ACC112 (cell line): Measurements from ENCODE around the gene BCL2.

Experiments used
- H2AFZ ChIP-seq: fragments of 200-600 bp; sonication (generic); one replicate; pipeline ENCODE4 v1.6.0; 2017; ENCODE audit warnings: antibody characterized with exemption, low read length; ENCODE audit not compliant: unreplicated experiment
- H3K27ac ChIP-seq: fragments of 200-600 bp; sonication (generic); 2 replicates; pipeline ENCODE4 v1.5.1; 2014; ENCODE audit warnings: low read depth, mild to moderate bottlenecking, antibody characterized with exemption, low read length, moderate library complexity
- H3K27me3 ChIP-seq: fragments of 200-600 bp; sonication (generic); 2 replicates; pipeline ENCODE4 v1.6.1; 2014; ENCODE audit warnings: mild to moderate bottlenecking, antibody characterized with exemption, low read length, moderate library complexity, mixed read lengths; ENCODE audit not compliant: insufficient read depth
- H3K36me3 ChIP-seq: fragments of 200-600 bp; sonication (generic); 2 replicates; pipeline ENCODE4 v1.6.1; 2016; ENCODE audit warnings: mild to moderate bottlenecking, antibody characterized with exemption, low read length, moderate library complexity, mixed read lengths; ENCODE audit not compliant: insufficient read depth
- H3K4me1 ChIP-seq: fragments of 200-600 bp; sonication (generic); one replicate; pipeline ENCODE4 v1.6.1; 2016; ENCODE audit warnings: low read length, mixed read lengths; ENCODE audit not compliant: insufficient read depth, unreplicated experiment, control insufficient read depth
- H3K4me3 ChIP-seq: fragments of 200-600 bp; sonication (generic); 2 replicates; pipeline ENCODE4 v1.5.1; 2014; ENCODE audit warnings: mild to moderate bottlenecking, low read depth, low read length
- H3K79me2 ChIP-seq: fragments of 200-600 bp; sonication (generic); one replicate; pipeline ENCODE4 v1.6.0; 2016; ENCODE audit warnings: low read length; ENCODE audit not compliant: control insufficient read depth, unreplicated experiment, insufficient read depth

Gene BCL2

DNA sequence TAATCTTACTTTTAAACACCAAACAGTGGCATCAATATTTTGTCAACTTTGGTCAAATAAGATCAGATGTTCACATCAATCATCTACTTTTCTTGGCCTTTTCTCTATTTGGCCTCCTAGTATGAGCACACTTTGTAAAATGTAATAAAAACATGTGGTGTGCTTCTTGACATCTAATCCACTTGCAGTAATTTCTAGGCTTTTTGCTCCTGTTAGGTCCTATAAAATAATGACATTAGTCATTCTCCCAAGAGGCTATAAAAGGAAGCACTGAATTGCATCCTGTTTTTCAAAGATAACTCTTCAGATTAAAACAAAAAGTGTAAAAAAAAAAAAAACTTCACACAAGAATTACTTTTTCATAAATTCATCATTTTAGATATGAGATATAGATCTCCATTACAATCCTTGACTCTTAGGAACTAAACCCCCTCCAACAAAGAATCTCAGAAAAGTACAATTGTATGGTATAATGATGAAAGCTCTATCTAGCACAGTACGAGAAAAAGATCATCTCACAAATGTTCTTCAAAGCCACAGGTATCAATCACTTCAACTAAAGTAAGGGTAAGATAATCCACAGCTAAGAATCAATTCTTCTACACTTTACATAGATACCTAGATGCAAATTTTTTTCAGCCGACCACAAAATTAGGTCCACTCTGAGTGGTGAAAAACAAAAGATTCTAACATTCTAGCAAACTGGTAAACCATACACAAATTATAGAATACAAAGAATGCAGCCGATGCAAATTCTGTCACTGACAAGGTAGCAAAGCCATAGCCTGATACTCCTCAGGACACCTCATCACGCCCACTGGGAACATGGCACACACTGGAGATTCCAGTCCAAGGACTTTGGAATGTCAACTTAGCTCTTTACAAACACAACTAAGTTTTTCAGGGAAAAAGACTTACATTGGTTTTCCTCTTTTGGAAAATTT, 2.7 kb downstream of the BCL2 start:
- Histone ChIP-seq H3K79me2 (no peaks in the 10 kb centered on the region), H3K4me3 (peak overlapping the region; percentile 23; the same call in 1 of the 2 replicates), H3K4me1 (peaks cover 18% of the 10 kb centered on the region)

DNA sequence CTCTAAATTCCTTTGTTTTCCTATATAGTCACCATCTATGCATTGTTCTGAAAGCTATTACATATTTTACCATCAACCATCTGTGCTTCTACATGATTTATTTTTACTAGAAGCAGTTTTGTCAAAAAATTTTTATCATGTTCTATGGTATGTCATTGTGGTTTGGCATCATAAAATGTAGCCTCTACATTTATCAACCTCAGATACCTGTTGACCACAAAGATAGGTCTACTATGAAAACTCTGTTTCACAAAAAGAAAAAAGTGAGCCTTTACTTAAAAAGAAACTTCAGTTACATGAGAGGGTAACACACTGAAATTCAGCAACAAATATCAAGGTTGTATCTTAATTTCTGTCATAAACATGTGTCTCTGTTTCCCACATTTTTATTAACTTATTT, 3.7 kb downstream of the BCL2 start:
- H3K4me3 ChIP-seq = no peak overlapping the region
- H3K27ac ChIP-seq = no peak overlapping the region
- no peaks in the 10 kb centered on the region for H3K36me3 ChIP-seq
- H3K79me2 ChIP-seq = no peaks in the 10 kb centered on the region
- H3K27me3 ChIP-seq = peaks cover 55% of the 10 kb centered on the region
- H3K4me1 ChIP-seq = peaks cover 18% of the 10 kb centered on the region
- H2AFZ ChIP-seq = no peak overlapping the region

More for the DNA sequence above, 2.7 kb downstream of the BCL2 start:
- H3K27me3 ChIP-seq = peaks cover 55% of the 10 kb centered on the region
- H3K36me3 ChIP-seq = no peaks in the 10 kb centered on the region
- no peak overlapping the region for H2AFZ ChIP-seq
- no peak overlapping the region for H3K27ac ChIP-seq

DNA sequence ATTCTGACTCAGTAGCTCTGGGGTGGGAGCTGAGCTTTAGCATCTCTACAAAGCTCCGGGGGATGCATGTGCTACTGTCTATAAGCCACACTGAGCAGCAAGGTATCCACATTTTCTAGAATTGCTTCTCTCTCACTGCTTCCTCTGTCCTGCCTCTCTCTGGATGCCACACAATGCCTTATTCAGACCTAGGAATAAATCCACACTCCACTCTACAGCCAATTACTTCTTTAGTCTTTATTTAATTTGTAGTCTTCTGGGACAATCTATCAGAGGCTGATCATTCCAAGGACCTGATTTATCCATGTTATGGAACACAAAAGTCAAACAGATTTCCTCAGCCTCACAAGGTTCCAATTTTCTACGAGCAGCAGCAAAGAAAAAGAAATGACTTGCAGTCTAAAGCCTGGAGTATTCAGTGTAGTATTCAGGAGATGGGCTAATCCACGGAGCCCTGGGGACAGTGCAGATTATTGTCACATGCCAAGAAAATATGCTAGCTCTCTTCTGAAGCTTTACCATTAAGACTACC, 4.4 kb downstream of the BCL2 start:
- H3K27me3 ChIP-seq = peaks cover 55% of the 10 kb centered on the region
- H2AFZ ChIP-seq = no peak overlapping the region
- no peak overlapping the region for H3K4me3 ChIP-seq
- H3K27ac ChIP-seq = no peak overlapping the region
- peaks cover 18% of the 10 kb centered on the region for H3K4me1 ChIP-seq
- no peaks in the 10 kb centered on the region for H3K79me2 ChIP-seq
- no peaks in the 10 kb centered on the region for H3K36me3 ChIP-seq

DNA sequence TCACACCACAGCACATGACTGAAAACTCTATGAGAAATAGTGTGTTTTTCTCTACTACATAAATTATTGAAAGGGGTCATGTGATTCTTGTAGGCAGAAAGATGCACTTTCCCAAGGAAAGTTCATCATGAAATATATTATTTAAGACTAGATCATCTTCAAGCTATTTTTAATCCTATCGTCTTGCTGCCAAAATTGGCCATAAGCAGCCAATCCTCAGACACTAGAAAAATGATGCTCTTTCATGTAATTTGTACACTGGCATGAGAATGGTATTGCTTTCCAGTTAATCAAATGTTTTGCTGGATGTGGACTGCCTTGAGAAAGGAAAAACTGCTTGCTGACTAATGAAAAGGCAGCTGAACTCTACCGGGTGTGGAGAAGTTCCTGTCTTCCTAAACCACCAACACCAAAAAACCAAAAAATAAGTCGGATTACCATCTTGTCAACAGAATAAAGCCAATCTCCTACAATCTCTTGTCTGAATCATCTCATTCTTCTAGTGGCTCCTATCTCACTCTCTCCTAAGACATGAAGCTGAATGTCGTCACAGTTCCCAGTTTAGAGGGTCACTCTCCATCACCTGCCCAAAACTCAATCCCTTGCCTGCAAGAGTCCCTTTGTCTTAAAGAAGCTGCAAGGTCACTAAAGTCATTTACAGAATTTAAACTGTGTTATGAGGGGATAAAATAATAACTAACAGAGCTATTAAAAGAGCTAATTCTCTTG, 5.3 kb downstream of the BCL2 start:
- no peaks in the 10 kb centered on the region for H3K36me3 ChIP-seq
- H2AFZ ChIP-seq = no peak overlapping the region
- H3K4me3 ChIP-seq = no peak overlapping the region
- peaks cover 18% of the 10 kb centered on the region for H3K4me1 ChIP-seq
- peaks cover 55% of the 10 kb centered on the region for H3K27me3 ChIP-seq
- H3K27ac ChIP-seq = no peak overlapping the region
- no peaks in the 10 kb centered on the region for H3K79me2 ChIP-seq

DNA sequence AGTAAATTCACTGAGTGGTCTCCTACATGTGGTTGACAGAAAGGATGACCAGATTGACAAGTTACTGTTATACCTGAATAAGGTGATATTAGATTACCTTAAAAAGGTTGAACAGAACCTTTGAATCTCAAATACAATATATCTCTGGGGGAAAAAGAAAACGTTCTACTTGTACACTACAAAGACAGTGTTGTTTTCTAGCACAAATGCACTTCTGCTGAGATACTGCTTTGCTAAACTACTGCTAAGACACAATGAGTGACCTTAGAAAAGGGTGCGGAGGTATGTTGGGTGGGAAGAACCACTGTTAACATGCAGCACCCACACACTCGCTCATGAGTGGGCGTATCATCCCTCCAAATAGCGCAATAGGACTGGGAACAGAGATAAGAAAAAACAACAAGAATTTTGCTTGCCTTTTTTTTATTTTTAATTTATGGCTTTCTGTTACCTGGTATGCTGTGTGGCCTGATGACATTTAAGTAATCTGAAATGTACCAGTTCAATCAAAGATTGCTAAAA, 6.1 kb downstream of the BCL2 start:
- Histone ChIP-seq H3K79me2 (no peaks in the 10 kb centered on the region), H2AFZ (no peak overlapping the region), H3K4me3 (no peak overlapping the region), H3K27ac (no peak overlapping the region), H3K4me1 (peaks cover 18% of the 10 kb centered on the region), H3K36me3 (no peaks in the 10 kb centered on the region), H3K27me3 (peaks cover 50% of the 10 kb centered on the region)

DNA sequence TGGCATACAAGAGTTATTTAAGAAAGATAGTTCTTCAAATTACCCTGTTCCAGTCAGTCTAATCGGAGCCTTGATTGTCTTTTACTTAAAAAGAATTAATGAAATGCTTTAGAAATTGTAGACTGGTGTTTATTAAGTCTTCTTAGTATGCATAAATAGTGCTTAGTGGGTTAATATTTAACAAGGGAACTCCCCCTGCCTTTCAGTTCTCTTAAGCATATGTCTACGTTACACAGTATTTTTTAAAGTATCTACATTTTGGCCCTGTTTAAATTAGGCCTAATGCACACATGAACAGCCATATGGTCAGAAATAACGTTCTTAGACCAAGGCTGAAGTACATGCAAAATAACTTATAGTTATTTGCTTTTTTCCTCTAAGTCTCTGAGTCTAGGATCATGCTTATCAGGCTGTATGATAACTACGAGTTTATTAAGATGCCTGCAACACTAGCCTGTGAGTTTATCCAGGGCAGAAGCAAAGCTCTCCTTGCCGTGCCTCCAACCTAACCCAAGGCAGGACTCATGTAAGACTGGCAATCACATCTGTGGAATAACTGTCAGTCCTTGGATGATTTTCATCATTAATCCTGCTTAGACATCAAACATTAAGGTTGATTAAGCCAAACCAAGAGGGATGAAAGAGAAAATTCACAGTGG, 6.7 kb downstream of the BCL2 start:
- H3K79me2 ChIP-seq = no peaks in the 10 kb centered on the region
- no peak overlapping the region for H3K4me3 ChIP-seq
- H3K36me3 ChIP-seq = no peaks in the 10 kb centered on the region
- H2AFZ ChIP-seq = no peak overlapping the region
- H3K27me3 ChIP-seq = peaks cover 44% of the 10 kb centered on the region
- H3K27ac ChIP-seq = no peak overlapping the region
- peaks cover 15% of the 10 kb centered on the region for H3K4me1 ChIP-seq

DNA sequence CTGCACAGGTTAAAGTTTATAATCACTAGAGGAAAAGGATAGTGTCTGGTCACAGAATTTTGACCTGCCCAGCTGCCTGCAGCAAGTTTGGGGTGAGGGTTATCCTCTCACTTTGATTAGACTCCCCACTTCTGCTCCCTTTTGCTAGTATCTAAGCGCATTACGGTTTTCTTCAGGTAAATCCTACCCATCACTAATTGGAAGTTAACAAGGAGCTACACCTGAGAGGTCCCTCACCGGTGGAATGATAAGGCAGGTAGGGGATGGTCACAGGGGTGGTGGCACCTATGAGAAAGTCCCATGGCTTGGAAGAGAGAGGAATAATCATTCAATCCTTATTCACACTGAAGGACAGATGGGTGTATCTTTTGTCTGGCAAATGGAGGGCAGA, 7.6 kb downstream of the BCL2 start:
- Histone ChIP-seq H3K27me3 (peaks cover 35% of the 10 kb centered on the region), H3K36me3 (no peaks in the 10 kb centered on the region), H2AFZ (no peak overlapping the region), H3K4me3 (no peak overlapping the region), H3K79me2 (no peaks in the 10 kb centered on the region), H3K4me1 (peaks cover 7% of the 10 kb centered on the region), H3K27ac (no peak overlapping the region)

DNA sequence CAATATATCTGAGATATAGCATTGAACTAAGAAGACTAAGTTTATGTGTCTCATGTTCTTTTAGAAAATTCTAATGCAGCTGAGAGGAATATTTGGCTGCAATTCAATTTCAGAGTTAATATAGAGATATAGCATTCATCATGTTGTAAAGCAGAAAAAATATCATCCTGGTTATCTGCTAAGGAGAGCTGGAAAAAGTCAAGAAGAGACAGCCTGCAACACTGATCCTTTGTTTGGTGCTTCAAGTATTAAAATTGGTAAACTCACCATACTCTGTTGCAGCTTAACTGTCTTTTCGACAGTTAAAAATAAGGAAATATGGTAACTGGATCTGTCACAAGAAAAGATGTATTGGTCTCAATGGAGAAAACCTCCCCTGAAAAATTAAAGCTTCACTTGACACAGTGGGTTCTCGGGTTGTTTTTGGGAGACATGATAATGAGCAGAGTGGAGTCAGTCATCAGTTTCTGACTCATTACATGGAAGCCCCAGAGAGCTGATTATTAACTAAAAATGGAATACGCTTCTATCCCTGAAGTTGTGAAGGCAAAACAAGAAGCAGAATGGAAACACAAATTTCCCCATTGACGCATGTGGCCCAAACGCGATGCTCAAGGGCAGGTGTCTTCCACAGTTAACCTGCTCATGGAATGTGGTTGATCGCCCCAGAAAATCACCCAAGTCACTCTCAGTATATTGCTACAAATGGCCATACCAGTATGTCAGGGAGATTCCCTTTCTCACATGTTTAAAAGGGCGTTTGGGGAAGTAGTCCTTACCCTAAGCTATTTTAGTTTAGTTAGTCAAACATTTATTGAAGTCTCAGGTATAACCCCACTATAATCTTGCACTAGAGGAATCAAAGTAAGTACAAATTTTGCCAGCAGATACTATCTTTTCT, 8.2 kb downstream of the BCL2 start:
- H2AFZ ChIP-seq = no peak overlapping the region
- H3K27ac ChIP-seq = no peak overlapping the region
- H3K36me3 ChIP-seq = no peaks in the 10 kb centered on the region
- no peak overlapping the region for H3K4me3 ChIP-seq
- peaks cover 29% of the 10 kb centered on the region for H3K27me3 ChIP-seq
- H3K4me1 ChIP-seq = peaks cover under 1% of the 10 kb centered on the region
- H3K79me2 ChIP-seq = no peaks in the 10 kb centered on the region

DNA sequence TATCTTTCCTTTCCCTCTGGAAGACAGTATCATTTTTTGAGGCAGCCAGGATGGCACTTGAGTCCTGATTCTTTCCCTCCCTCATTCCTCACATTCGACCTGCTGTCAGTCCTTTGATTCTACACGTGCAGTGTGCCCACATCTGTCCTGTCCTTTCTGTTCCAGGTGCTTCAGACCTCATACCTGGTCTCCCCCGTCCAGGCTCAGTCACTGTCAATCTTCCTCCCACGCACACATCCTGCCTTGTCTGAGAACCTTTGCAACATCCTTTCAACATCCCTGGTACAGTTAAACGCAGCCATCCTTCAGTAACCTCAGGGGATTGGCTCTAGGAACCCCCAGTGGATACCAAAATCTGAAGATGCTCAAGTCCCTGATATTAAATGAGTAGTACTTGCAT, 10.1 kb downstream of the BCL2 start:
- Histone ChIP-seq H3K79me2 (no peaks in the 10 kb centered on the region), H3K27ac (no peak overlapping the region), H3K36me3 (no peaks in the 10 kb centered on the region), H3K4me1 (no peaks in the 10 kb centered on the region), H3K4me3 (no peak overlapping the region), H3K27me3 (peaks cover 14% of the 10 kb centered on the region), H2AFZ (no peak overlapping the region)
